Activated CD4-positive, alpha-beta T cell treated with anti-CD3 and anti-CD28 coated beads, Interleukin-2, amount 50 U/mL, for 4 hours (primary cell): ENCODE measurements around the gene ZNF780B.

Experiments
- DNase-seq, 2 experiments: peaks; one replicate each; pipeline ENCODE4 v3.0.0-alpha.2; 2020

The ZNF780B gene

DNA sequence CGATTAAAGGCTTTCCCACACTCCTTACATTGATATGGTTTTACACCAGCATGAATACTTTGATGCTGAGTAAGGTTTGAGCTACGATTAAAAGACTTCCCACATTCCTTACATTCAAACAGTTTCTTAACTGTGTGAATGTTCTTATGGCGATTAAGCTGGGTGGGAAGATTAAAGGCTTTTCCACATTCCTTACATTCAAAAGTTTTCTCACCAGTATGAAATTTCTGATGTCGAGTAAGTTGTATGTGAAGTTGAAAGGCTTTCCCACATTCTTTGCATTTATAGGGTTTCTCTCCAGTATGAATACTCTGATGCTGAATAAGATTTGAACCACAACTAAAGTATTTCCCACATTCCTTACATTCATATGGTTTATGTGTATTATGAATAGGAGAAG lies 20.0 kb downstream of the ZNF780B start:
- no peak for DNase-seq

DNA sequence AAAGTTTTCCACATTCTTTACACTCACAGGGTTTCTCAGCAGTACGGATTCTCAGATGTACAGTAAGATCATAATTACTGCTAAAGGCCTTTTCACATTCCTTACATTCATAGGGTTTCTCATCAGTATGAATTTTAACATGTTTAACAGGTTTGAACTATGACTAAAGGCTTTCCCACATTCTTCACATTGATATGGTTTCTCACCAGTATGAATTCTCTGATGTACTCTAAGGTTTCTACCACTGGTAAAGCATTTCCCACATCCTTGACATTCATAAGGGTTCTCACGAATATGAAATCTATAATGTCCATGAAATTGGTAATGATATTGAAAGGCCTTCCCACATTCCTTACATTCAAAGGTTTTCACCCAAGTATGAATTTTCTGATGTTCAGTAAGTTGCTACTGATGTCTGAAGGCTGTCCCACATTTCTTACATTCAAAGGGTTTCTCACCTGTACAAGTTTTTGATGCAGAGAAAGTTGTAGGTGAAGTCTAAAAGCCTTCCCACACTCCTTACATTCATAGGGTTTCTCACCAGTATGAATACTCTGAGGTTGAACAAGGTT lies 22.0 kb downstream of the ZNF780B start:
- DNase-seq, result no peak

DNA sequence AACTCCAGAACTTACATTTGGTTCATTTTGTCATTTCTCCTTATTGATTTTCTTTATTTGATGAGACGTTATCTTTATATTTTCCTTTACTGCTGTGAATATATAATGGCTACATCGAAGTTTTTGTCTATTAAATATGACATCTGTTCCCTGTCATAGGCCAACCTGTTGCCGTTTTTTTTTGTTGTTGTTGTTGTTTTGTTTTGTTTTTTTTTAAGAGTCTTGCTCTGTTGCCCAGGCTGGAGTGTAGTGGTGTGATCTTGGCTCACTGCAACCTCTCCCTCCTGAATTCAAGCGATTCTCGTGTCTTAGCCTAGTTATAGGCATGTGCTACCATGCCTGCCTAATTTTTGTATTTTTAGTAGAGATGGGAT lies 29.4 kb downstream of the ZNF780B start:
- DNase-seq, result no peak

DNA sequence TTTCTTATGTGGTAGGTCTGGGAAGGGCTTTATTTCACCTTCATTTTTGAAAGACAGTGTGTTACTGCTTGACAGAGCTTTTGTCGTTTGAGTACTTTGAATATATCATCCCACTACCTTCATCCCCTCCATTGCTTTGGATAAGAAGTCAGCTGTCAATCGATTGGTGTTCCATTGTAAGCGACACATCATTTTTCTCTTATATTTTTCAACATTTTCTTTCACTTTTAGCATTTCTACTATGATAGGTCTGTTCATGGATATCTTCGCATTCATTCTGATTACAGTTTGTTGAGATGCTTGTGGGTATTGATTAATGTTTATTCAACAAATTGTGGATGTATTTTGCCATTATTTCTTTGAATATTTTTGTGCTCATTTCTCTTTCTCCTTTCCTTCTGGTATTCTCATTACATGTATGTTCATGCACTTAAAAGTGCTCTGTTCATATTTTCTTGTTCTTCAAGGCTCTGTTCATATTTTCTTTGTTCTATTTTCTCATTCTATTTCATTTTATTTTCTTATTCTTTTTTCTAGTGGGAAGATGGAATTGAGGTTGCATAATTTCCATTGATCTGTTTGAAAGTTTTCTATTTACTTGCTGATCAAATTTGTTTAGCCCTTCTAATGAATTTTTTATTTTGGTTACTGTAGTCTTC lies 30.0 kb downstream of the ZNF780B start:
- no peak for DNase-seq

DNA sequence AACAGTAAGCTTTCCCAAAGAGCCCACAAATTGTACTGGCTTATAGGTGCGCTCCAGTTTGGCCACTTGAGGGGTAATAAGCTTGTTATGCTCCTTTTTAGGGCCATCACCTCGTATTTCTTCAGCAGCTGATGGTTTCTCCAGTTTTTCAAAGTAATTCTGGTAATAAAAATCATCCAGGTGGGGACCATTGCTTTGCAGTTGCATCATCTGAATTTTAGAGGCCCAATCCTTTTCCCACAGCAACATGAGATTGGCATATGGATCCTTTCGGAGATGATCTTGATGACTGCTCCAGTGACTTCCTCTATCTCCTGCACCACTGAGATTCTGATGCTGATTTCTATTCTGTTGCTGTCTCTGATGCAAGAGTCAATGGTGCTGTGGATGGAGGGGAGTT lies 32.1 kb downstream of the ZNF780B start:
- DNase-seq, result no peak

DNA sequence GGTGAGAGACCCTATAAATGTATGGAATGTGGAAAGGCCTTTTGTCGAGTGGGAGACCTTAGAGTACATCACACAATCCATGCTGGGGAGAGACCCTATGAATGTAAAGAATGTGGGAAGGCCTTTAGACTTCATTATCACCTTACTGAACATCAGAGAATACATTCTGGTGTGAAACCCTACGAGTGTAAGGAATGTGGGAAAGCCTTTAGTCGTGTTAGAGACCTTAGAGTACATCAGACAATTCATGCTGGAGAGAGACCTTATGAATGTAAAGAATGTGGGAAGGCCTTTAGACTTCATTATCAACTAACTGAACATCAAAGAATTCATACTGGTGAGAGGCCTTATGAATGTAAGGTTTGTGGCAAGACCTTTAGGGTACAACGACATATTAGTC lies 42.0 kb downstream of the ZNF780B start:
- no peak for DNase-seq

DNA sequence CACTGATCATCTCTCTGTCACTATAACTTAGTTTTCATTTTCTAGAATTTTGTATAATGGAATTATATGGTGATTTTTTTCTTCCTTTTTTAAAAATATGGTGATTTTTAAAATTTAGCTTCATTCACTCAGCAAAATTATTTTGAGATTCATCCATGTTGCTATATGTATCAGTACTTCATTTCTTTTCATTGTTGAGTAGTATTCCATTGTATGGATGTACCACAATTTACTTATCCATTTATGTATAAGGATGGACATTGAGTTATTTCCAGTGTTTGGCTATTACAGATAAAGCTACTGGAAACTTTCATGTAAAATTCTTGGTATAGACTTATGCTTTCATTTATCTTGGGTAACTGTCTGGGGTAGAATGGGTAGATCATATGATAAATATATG lies 46.4 kb downstream of the ZNF780B start:
- DNase-seq, result no peak

DNA sequence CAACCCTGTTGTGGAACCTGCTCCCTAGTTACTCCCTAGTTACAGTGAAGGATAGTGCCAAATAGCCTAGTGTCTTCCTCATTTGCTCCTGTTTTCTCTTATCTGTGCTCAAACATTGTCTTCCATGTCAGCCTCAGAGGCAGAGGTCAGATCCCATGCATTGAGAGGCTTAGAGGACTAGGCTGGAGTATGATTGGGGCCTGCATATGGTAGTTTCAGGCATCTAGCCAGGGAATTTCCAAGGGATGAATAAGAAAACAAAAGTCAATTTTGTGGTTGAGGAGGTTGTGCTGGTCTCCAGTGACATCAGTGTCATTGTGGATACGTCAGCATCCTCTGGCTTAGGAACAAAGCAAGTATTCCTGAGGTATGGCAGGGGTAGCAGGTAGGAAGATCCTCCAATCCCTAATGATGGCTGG lies 49.7 kb downstream of the ZNF780B start:
- DNase-seq, result no peak

DNA sequence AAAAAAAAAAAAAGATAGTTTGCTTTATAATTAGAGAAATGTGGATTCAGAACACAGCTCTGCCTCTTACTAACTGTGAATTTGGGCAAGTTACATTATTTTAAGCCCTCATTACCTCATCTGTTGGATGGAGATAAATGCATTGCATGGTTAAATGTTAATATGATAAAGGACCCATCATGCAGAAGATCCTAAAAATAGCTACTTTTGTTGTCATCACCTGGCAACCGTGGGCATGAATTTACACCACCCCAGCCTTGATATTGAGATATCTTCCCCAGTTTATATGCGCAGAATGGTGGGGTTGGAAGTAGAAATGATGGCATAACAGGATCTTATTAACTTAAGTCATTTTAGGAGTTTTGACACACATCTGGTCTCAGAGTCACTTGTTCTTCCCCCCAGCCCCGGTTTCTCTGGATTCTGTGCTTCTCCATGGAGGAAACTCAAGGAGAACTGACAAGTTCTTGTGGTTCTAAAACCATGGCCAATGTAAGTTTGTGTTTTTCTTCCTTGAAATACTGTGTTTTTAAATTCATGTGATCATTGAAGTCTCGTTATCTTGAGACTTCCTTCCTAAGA lies 50.2 kb downstream of the ZNF780B start:
- no peak for DNase-seq

DNA sequence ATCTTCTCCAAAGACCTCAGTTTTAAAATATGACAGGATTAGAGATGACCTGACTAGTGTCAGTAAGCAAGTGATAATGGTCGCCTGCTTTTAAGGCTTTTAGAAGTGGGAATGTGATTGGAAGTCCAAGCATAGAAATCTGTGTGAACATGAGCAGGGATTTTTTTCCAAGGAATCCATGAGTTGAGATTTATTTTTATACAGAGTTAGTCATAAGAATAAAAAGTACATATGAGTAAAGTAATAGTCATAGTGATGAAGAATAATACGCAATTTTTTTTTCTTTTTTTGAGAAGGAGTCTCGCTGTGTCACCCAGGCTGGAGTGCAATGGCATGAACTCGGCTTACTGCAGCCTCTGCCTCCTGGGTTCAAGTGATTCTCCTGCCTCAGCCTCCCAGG lies 57.5 kb downstream of the ZNF780B start:
- no peak for DNase-seq

DNA sequence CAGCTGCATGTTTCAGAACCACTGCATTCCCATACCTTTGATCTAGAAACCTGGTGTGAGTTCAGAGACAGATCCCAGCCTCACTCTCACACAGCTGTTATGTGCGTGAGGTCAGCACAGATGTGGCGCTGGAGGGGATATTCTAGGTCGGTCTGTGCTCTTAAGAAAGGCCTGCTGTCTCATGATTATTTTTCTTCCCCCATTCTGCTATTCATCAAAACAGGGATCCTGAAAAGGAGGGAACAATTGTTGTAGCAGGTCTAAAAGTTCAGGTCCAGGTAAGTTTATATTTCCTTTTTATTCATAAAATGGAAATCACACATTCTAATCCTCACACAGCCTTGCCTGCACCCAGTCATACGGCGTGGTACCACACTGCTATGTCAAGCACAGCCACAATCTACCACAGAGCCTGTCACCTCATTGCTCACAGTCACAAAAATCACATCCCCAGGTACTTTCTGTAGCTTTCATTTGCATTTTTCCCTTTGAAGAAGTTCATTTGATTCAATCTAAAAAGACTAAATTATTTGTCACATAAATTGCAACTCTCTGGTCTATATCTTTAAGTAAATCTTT lies 58.3 kb downstream of the ZNF780B start:
- no peak for DNase-seq

DNA sequence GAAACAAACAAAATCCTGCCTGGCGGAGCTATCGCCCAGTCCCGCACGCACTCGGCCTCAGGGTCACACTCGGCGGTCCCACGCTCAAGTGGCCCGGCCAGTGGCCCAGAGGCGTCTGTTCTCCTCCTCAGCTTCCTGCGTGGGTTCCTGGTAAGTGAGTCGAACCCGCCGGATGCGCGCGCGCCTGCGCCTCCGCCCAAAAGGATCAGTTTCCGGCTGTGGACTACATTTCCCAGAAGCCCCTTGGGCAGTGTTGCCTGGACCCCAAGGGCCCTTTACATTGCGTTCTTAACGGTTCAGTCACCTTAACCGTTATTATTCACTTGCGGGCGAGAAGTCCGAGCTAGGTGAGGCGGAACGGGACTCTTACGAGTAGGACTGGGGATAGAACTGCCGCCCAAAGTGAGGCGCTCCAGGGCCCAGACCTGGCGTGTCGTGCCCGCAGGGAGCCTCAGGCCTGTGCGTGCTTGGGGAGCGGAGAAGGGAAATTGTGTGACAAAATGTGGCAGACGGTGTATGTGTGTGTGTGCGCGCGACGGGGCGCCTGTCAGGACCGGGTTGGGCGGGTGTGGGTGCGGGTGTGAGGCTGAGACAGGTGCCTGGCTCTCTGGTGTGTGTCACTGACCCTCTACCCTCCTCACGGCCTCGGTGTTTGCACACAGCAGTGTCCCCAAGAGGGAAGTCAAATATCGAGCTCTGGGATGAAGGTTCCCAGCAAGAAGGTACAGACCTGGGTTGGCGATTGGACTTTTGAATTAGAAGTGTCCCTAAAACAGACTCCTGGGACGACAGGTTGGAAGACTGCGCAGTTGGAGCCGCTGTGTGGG lies 59.0 kb downstream of the ZNF780B start, which contains the start of gene ZNF546:
Gene ZNF546 (plus strand): TSS at position 250 of the 827 bp plus-strand sequence. CDS start 1,267 bp downstream, outside the sequence.
- peak; percentile 90 for DNase-seq

DNA sequence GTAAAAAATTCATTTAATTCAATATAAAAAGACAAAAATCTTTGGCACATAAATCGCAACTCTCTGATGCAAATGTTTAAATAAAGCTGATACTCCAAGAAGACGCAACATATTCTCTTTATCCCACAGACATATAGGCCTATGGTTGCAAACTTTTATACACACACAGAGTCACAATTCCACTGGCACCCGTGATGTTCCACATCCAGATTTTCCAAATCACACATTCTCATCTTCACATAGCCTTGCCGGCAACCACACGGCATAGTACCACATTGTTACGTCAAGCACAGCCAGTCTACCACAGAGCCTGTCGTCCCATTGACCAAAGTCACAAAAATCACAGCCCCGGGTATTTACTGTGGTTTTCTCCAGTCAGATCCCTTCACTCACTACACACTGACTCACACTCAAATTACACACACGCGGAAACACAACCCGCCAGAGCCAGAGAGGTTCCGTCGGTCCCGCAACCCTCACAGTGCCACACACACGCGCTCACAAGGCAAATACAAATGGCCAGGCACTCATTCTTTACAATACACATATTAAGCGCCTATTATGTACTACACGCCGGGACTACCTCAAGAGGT lies 59.7 kb downstream of the ZNF780B start:
- peak in 1 of 2 experiments; percentile 37 for DNase-seq

DNA sequence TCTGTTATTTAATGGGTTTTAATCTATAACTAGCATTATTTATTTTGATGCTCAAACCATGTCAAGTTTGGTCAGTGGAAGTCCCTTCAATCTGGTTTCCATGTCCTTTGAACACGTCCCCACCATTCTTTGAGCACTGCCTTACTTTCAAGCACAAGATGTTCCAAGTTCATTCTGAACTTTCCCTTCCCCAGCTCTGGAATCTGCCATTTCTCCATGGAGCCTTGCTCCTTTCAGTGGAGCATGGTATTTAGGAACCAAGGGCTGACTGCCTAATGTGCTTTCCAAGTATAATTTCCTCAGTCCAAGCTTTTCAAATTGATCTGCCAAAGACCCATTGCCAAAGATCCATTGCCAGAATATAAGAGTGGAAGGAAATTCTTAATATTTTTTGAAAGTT lies 60.2 kb downstream of the ZNF780B start:
- DNase-seq, result no peak

DNA sequence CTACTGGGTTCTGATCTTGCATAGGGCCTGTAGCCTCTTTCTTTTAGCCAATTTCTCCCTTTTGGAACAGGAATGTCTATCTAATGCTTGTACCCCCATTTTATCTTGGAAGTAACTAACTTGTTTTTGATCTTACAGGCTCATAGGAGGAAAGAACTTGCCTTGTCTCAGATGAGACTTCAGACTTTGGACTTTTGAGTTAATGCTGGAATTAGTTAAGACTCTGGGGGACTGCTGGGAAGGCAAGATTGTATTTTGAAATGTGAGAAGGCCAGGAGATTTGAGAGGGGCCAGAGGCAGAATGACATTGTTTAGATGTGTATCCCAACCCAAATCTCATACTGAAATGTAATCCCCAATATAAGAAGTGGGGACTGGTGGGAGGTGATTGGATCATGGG lies 61.7 kb downstream of the ZNF780B start:
- DNase-seq, result no peak

DNA sequence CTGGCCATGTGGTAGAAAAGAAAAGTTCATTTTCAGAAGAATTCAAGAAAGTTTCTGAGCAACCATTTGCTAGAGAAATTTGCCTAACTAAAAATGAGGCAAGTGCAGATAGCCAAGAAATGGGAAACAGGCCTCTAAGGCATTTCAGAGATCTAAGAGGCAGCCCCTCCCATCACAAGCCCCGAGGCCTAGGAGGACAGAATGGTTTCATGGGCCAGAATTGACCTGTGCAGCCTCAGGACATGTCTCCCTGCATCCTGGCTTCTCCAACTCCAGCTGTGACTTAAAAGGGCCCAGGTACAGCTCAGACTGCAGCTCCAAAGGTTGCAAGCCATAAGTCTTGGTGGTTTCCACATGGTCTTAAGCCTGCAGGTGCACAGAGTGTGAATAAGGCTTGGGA lies 62.4 kb downstream of the ZNF780B start:
- DNase-seq, result no peak

DNA sequence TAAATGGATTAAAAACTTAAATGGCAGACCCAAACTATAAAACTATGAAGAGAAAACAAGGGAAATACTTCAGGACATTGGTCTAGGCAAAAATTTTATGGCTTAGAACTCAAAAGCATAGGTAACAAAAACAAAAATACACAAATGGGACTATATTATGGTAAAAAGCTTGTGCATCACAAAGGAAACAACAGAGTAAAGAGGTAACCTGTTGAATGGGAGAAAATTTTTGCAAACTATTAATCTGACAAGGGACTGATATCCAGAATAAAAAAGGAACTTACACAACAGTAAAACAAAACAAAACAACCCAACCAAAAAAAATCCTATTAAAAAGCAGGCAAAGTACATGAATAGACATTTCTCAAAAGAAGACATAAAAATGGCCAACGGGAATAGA lies 68.4 kb downstream of the ZNF780B start:
- no peak for DNase-seq

DNA sequence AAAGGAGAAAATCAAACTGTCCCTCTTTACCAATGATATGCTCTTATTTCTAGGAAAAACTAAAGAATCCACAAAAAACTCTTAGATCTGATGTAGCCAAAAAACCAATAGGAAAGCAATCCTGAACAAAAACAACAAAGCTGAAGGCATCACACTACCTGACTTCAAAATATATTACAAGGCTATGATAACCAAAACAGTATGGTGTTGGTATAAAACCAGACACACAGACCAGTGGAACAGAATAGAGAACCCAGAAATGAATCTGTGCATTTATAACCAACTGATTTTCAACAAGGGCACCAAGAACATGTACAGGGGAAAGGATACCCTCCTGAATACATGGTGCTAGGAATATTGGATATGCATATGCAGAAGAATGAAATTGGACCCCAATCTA lies 68.9 kb downstream of the ZNF780B start:
- no peak for DNase-seq

DNA sequence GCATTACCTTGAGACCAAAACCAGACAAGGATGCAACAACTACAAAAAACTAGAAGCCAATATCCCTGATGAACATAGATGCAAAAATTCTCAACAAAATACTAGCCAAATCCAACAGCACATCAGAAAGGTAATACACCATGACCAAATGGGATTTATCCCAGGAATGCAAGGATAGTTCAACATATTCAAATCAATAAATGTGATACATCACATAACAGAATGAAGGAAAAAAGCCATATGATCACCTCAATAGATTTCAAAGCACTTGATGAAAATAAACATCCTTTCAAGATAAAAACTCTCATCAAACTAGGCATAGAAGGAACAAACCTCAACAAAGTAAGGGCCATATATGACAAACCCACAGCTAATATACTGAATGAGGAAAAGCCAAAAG lies 69.4 kb downstream of the ZNF780B start:
- no peak for DNase-seq

DNA sequence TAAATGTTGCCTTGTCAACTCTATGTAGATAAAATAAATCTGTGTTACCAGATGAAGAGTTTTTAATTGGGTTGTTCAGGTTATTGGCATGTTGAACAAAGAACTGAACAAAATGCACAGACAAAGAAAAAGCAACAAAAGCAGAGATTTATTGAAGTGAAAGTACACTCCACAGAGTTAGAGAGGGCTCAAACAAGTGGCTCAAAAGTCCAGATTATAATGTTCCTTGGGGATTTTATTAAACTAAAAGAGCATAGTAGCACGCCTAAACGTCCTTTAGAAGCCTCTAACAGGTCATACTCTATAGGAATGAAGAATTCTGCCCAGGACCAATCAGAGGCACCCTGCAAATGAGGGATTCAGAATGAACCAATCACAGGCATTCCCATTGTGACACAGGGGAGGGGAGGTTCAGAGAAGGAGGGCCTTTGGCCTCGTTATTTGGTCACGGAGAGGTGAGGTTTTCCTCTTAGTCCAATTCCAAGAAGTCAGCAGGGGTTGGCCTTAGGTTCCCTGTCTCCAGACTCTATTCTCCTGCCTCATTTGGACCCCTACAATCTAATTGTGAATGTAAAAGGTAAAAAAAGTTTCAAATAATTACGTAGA lies 72.2 kb downstream of the ZNF780B start:
- no peak for DNase-seq

DNA sequence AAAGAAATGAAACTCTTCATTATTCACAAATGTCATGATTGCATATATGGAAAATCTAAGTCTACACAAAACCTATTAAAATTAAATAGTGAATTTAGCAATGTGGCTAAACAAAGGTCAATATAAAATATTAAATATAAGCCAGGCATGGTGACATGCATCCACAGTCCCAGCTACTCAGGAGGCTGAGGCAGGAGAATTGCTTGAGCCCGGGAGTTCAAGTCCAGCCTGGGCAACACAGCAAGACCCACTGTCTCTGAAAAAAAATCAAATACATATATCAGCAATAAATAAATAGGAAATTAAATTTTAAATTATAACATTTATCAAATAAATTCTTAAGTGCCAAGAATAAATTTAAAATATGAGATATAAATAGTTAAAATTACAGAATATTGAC lies 73.1 kb downstream of the ZNF780B start:
- DNase-seq, result no peak
